NCI-H2081 treated with DMSO at 0.1 percent for 48 hours (cell line): ENCODE results near the gene F2R.
"Not testable (repeated sequence)": the region's sequence is repeated elsewhere in the genome, so short reads cannot be mapped to it uniquely, and the experiment has no call there.

Experiments
- DNase-seq: peaks from one replicate; lab custom pipeline; 2025; lab: John Stamatoyannopoulos, UW

F2R gene

DNA sequence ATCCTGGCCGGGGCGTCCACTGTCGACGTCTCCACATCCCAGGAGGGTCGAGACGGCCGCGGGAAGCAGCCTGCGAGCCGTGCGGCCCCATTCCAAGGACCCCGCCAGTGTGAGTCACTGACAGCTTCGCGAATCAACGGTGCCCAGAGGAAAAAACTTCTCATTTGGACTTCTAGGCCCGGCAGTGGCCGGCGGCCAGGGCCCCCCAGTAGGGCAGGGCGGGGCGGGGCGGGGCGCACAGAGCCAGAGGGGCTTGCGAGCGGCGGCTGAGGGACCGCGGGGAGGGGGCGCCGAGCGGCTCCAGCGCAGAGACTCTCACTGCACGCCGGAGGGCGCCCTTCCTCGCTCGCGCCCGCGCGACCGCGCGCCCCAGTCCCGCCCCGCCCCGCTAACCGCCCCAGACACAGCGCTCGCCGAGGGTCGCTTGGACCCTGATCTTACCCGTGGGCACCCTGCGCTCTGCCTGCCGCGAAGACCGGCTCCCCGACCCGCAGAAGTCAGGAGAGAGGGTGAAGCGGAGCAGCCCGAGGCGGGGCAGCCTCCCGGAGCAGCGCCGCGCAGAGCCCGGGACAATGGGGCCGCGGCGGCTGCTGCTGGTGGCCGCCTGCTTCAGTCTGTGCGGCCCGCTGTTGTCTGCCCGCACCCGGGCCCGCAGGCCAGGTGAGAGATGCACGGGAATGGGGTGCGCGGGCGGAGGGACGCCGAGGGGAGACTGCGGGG, at the start of gene F2R:
TSS of gene F2R (plus strand) at position 391 of the 720 bp plus-strand sequence. CDS start at position 573, 182 bp downstream.
- no peak for DNase-seq

DNA sequence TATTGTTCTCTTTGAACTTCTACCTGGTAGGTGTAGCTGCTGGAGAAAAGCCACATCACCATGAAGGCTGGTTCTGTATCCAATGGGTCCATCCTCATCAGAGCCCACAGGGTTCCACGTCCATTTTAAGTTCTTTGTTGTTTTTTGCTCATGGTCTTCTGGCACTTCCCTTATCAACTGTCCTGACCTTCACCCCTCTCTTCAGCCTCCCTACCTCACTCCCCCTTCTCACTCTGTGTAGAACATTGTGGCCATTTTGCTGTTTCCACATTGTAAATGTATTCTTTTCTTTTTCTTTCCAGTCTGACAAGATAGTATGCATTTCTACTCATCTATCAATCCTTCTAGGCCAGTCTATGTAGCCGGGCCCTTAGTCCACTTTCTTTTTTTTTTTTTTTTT, 48.4 kb upstream of the F2R start:
- no peak for DNase-seq

DNA sequence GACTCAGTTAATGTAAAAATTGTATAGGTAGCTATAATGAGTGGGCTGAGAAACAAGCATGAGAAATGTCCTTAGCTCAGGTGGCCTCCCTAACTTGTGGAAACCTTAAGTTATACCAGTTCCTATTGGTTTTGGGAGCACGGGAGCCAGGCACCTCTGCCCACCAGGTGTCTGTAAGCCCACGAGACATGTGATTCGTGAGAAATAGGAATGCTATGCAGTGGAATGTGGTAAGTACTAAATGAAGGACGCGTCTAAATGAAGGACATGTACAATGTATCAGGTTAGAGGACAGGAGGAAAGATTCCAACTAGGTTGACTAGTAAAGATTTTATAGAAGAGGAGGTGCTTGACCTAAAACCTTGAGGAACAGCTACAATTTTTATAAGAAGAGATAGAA, 46.7 kb upstream of the F2R start:
- DNase-seq: no peak

DNA sequence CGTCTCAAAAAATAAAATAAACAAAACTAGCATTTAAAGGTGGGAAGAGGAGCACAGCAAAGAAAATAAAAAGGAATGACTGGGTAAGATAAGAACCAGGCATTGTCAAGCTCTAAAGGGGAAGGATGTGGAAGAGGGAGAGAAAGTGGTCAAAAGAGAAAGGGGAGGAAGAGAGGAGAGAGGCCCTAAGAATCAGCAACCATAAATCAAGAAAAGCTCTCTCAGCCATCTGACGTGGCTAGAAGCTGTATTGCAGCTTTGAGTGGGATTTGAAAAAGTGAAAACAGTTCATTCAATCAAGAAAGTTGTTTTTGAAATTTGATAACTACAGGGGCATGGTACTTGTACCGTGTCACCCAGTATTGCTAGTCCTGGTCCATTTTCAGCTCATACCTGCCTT, 45.4 kb upstream of the F2R start:
- DNase-seq: no peak

DNA sequence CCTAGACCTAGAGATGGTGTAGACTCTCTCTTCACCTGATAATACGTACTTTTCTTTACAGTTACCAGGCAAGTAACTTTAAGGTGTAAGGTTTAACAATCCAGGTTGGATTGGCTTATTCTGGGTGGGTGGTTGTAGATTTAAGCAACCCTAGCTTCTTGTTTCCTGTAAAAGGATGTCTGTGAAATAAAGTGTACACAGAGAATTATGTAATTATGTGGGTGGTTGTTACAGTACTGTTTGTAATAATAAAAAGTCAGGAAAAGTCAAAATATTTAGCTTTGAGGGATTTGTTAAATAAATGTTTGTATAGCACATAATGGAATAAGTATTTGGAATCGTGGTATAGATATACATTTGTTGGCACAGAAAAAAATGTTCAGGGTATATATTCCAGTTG, 43.7 kb upstream of the F2R start:
- no peak for DNase-seq

DNA sequence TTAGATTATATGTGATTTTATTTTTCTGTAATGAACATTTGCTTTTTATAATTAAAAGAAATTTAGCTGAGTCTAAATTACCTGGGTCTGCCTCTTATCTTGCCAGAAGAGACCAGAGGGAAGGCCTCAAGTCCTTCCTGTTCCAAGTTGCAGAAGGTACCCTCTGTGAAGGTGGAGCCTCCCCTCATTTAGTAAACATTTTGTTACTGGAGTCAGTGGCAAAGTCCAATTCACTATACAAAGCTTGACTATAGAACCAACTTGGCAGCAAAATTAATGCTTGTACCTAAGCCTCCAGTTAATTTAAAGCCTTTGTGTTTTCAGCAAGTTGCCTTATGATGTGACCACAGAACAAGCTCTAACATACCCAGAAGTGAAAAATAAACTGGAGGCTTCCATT, 42.8 kb upstream of the F2R start:
- DNase-seq: no peak

DNA sequence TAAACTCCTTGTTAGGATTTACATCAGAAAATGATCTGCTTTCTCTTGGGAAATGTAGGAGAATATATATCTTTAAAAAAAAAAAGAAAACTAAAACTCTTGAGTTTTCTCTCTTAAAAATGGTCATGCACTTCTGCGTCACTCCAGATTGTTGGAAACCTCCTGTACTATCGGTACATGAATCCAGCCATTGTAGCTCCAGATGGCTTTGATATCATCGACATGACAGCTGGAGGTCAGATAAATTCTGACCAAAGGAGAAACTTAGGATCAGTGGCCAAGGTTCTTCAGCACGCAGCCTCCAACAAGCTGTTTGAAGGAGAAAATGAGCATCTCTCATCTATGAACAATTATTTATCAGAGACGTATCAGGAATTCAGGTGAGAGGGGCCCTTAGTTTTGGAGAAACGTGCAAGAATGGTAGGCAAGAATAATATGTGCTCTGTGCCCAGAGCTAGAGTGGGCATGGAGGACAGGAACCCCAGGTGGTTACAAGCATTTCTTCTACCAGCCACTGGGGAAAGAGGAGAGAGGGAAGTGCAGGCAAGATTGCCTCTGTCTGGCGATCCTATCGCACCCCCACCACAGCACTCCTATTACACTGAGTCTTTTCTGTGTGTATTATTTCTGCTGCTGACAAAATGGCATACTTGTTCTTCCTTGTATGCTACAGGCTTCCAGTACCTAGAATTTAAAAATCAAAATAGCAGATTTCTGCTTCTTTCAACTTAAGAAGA, 41.4 kb upstream of the F2R start:
- no peak for DNase-seq

DNA sequence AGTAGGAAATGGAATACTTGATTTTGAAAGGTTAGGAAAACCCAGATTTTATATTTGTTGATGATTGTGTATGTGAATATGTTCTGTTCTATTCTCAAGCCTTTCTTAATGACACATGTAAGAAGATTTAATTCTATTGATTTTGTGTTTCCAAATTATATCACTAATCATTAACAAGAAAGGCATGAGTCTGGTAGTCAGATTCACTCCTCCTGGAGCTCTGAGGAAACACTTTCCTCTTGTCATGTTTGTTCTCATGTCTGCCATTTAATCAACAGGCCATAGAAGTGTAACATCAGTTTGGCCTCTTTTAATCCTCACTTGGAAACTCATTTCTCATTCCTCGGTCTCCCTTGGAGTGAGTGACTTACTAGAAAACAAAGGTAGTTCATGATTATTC, 40.6 kb upstream of the F2R start:
- DNase-seq: no peak

DNA sequence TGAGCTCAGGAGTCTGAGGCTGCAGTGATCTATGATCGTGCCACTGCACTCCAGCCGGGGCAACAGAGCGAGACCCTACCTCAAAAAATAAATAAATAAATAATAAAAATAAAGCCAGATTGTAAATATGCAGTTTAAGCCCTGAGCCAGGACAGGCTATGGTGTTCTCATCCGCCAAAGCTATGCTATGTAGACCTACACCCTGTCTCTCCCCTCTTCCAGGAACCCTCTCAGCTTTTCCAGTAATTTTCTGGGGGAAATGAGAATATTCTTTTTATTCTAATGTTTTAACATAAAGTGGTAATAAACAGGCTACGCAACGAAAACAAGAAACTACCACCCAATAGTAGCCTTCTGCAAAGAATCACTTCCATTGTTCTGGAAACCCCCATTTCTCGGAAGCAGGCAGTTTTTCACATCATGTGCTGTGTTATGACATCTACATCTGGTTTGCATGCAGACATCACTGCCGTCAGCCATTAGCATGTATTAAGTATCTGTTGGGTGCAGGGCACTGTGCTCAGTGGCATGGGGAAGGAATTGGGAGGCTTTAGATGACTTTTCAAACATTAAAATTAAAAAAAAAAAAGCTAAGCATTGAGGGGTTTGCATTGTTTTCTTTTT, 38.0 kb upstream of the F2R start:
- DNase-seq: no peak

DNA sequence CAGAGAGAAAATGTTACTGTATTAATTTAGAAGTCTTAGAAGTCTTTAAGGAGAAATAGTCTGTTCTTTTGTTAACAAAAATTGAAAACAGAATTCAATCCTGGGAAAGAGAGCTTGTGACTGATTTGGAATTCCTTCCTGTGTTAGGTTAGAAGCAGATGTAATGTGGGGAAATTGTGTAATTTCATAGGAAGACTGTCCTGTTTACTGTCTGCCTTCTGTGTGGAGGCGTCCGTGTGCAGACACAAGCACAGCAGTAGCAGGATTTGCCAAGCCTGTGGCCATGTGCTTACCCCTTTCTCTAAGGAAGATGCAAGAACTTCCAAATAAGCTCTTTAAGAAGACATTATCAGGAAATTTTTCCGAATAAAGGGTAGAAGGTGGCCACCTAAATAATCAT, 36.7 kb upstream of the F2R start:
- DNase-seq: no peak

DNA sequence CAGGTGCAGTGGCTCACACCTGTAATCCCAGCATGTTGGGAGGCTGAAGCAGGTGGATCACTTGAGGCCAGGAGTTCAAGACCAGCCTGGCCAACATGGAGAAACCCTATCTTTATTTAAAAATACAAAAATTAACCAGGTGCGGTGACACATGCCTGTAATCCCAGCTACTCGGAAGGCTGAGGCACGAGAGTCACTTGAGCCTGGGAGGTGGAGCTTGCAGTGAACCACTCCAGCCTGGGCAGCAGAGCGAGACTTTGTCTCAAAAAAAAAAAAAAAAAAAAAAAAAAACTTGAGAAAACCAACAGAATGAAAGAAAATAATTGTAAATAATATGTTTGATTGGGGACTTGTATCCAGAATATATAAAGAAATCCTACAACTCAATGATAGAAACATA, 35.1 kb upstream of the F2R start:
- not testable (repeated sequence) for DNase-seq

DNA sequence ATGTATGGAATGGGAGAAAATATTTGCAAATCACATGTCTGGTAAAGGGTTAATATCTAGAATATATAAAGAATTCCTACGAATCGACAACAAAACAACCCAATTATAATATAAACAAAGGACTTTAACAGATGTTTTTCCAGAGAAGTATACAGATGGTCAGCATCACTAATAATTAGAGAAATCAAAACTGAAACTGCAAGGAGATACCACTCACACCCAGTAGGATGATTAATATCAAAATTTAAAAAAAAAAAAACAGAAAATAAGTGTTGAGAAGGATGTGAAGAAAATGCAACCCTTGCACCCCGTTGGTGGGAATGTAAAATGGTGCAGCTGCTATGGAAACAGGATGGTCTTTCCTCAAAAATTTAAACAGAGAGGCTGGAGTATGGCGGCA, 34.6 kb upstream of the F2R start:
- DNase-seq: no peak

DNA sequence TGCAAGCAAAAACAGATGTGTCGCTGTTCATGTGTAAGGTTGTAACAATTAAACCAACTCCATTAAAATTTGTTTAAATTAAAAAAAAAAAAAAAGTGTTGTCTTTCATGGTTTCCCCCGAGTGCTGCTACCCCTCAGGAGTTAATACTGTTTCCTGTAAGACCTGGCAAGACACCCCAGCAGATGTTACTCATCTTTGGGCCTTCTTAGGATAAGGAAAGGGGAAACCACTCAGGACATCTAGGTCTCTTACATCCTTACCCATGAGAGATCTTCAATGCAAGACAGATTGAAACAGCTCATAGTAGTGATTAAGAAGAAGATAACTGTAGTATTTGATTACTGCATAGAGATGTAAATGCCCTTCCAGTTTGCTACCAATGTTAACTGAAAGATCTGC, 33.5 kb upstream of the F2R start:
- DNase-seq: no peak

DNA sequence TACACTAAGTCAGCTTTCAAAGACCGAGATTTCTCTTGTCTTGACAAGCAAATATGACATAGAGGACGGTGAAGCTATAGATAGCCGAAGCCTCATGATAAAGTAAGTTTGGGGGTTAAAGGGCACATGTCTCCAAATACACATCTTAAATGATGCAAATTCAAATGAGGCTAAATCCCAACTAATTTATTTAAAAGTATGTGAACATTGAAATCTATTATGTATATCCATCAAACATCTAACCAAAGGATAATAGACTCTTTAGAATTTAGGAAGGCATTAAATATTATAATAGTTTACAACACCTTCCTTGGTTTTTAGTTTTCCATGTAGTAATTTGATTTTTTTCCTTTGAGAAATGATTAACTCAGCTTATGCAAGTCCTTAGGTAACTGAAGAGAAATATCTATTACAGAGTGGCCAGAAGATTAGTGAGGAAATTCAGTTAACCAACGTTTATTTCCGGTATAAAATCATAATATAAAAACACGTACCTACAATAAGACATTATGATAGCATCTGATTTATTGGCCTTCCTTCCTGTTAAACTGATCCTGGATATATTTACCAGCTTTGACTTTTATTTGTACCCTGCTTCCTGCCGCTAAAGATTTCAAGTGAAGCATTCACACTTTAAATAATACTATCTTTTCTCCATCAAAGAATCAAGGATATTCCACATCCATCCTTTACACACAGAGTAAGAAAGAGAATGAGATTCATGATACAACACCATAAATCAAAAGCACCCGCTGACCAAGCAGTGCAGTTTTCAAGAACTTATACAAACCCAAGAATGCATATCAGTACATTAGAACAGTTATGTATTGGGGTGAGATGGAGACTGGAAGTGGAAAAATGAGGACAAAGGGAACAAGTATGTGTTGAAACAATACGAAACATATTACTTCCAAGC, 31.9 kb upstream of the F2R start:
- no peak for DNase-seq

DNA sequence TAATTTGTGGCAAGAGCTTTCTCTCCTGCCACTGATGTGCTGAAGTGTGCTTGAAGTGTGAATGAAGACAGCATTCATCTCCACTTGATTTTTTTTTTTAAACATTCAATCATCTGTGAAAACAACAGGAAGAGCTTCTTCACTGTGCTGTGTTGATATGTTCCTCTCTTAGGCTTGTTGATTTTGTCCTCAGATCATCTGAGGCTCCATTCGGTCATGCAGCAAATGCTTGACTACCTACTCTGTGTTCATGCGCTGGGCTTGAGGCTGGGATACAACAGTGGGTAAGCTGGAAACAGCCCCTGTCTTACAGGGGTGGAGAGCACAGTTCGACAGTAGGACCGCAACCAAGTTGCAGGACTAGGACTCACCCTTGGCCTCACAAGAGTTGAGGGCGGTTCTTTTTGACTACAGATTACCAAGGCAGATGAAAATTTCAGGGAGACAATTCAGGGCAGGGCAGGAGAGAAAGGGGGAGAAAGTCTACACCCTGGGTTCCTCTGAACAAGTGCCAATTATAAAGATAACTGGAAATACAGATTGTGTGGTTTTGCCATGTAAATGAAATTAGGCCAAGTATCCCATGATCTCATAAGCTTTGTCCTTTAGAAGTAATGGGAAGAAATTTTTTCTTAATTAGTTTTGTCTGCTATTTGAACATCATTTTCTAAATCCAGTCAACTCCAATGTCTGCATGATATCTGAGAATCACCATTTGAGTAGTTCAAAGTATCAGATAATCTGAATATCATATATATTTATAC, 31.0 kb upstream of the F2R start:
- DNase-seq: no peak

DNA sequence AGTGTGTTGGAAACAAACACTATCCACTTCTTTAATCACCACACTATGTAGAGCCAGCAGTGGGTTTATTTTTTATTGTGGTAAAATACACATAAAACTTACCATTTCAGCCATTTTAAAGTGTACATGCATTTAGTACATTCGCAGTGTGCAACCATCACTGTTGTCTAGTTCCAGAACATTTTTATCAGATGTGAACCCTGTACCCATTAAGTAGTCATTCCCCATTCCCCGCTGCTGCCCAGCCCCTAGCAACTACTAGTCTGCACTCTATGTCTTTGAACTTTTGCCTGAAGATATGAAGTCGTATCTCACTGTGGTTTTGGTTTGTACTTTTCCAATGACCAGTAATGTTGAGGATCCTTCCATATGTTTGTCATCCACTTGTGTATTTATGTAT, 30.2 kb upstream of the F2R start:
- no peak for DNase-seq

DNA sequence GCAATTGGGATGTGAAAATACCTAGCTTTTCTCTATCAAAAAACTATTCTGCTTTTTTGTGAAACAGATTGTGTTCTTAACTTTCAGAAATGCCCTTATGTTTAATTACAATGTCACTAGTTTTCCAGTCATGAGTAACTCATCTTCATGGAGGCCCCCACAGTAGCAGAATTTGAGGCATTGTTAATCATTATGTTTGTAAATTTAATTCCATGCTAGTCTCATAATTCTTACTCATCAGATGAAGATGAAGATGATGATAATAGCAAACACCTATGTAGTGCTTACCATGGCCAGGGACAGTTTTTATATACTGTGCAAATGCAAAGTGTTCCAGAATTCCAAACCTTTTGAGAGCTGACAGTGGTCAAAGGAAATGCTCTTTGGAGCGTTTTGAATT, 27.7 kb upstream of the F2R start:
- DNase-seq: no peak

DNA sequence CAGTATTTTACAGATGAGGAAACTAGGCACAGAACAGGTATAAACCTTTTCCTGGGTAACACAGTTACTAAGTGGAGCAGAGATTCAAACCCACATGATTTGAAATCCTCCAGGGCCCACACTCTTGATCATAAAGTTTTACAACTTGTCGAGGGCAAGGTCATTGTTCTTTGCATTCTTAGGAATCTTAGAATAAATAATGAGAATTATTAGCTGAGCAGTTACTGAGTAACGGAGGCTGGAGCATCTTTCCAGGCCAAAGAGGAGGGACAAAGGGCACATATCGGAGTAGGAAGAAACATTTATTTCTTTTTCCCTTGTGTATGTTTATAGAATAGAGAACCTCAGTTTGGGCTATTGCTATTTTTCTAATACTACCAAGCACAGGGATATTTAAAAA, 27.1 kb upstream of the F2R start:
- no peak for DNase-seq

DNA sequence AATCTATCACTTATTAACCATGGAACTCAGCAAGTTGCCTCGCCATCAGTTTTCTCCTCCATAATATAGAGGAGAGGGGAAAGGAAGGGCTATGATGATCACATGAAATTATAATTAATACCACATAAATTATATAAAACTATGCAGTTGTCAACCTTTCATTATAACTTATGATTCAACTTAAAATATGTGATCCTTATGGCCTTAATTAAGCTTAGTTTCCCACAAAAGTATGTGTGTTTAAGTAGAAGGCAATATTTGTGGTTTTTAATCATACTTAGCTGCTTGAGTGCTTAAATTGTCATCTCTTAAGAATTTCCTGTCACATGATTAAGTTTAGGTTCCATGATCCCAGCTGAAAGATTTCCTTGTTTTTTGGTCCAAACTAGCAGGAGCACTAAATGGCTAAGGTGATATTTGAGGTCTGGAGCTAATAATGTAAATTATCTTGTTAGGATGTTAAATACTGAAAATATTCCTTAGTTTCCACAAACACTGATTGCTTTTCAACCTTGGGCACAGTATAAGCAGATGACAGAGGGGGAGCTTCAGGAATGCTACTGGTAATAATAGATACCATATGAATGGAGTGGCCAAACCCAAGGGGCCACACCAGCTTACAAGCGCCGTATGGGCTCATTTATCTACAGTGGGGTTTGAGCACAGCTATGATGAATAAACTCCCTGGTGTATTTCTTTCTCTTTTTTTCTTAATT, 26.4 kb upstream of the F2R start:
- DNase-seq: no peak

DNA sequence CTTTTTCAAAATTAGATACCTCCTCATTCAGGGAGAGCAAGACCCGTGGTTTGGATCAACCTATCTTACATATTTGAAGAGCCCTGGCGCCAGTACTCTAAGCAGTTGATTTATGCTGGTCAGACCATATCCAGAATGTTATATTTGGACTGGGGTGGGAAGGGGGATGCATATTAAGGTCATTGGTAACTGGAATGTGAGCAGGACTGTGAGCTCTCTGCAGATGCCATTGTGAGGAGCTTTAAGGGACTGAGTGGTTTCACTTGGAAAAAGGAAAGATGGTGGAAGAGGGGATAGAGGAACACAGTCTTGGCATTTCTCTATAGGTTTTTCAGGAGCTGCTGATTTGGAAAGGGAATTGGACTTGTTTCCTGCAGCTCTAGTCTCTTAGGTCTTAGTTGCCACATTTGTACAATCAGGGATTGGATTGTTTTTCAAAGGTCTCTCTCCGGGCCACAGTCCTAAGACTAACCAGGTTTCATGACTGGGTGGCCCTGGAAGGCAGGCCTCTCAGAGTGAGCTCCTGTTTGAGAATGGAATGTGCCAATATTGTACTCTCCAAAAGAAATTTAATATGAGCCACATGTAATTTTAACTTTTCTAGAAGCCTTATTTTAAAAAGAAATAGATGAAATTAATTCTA, 25.8 kb upstream of the F2R start:
- DNase-seq: no peak
